K562 (cell line): Measurements from ENCODE around the gene DUSP10. TPM values are rescaled to one million over a fixed set of nuclear protein-coding genes. Genes with fewer than 3 reads are reported as not detected.

Experiments
- ATAC-seq: fragments of 200-7000 bp; cut with Tn5 transposase; 3 replicates; pipeline ENCODE4 v1.9.1; 2020; ENCODE audit warnings: moderate library complexity
- BruUV-seq: library from RNA; stranded (reverse); fragments of 400-500 nt; replicated peaks from 2 replicates; lab custom pipeline; 2021; lab: Mats Ljungman, UMichigan
- CTCF ChIA-PET: fragments of 300-600 bp; formaldehyde crosslinking; extraction: SDS; loops from one replicate; lab custom pipeline; 2021; ENCODE audit warnings: low intra/inter-chr PET ratio; lab: Yijun Ruan, JAX
- POLR2A ChIA-PET: fragments of 300-600, 350-650 bp; sonication (Branson Sonifier 250); formaldehyde crosslinking; extraction: SDS; loops from one replicate; lab custom pipeline; 2021; ENCODE audit warnings: antibody characterized with exemption, inconsistent platforms; lab: Yijun Ruan, JAX
- DNase-seq, 4 experiments: peaks; one replicate each; pipeline versions ENCODE4 v3.0.0 to v3.0.0-alpha.2; 2011 to 2018; ENCODE audit warnings: low spot score in 3 of 4, mixed read lengths in 3 of 4; ENCODE audit errors: extremely low read depth in 1 of 4
- FAIRE-seq: peaks from 2 replicates; lab custom pipeline; 2011; peaks lifted over from hg19 to GRCh38; lab: Jason Lieb, UNC
- H2AFZ ChIP-seq: 2 replicates; pipeline ENCODE4 v1.6.0; 2011; ENCODE audit warnings: low read depth, low read length, control low read depth, inconsistent platforms
- H3K27ac ChIP-seq: fragments of 200-600 bp; 3 replicates; pipeline ENCODE4 v1.8.0; 2011; ENCODE audit warnings: low read depth, mild to moderate bottlenecking, control low read depth, inconsistent platforms, low read length, moderate library complexity, mixed read lengths; ENCODE audit errors: extremely low read depth
- H3K27me3 ChIP-seq, 2 experiments: fragments of 300-600 bp in 1 of 2; 2 replicates in 1 of 2; 3 replicates in 1 of 2; pipeline versions ENCODE4 v1.6.0 to v1.8.0; 2011; ENCODE audit warnings: inconsistent platforms in 2 of 2, low read length in 2 of 2, mild to moderate bottlenecking in 1 of 2, mixed read lengths in 1 of 2, moderate library complexity in 1 of 2; ENCODE audit not compliant: control insufficient read depth in 2 of 2, insufficient read depth in 2 of 2
- H3K36me3 ChIP-seq: fragments of 300-600 bp; 3 replicates; pipeline ENCODE4 v1.8.0; 2011; ENCODE audit warnings: mild to moderate bottlenecking, low read length, inconsistent platforms; ENCODE audit not compliant: control insufficient read depth, insufficient read depth
- H3K4me1 ChIP-seq, 2 experiments: fragments of 200-600 bp in 1 of 2; replicated peaks in 1 of 2; 2 replicates in 1 of 2; 3 replicates in 1 of 2; pipeline versions ENCODE4 v1.5.1 to v1.8.0; 2011; ENCODE audit warnings: inconsistent platforms in 2 of 2, low read length in 2 of 2, mild to moderate bottlenecking in 1 of 2, mixed read lengths in 1 of 2, moderate library complexity in 1 of 2; ENCODE audit not compliant: control insufficient read depth in 2 of 2, insufficient read depth in 2 of 2
- H3K4me2 ChIP-seq: 2 replicates; pipeline ENCODE4 v1.6.1; 2011; ENCODE audit warnings: low read length, control low read depth, inconsistent platforms, mixed read lengths; ENCODE audit not compliant: insufficient read depth
- H3K4me3 ChIP-seq: fragments of 200-600 bp; sonication (generic), shearing (Covaris generic); 2 replicates; pipeline ENCODE4 v1.5.1; 2016; ENCODE audit warnings: control low read depth, inconsistent platforms
- H3K79me2 ChIP-seq: fragments of 200-600 bp; 3 replicates; pipeline ENCODE4 v1.8.0; 2011; ENCODE audit warnings: low read length, inconsistent platforms; ENCODE audit not compliant: control insufficient read depth, insufficient read depth
- H3K9ac ChIP-seq, 2 experiments: 2 replicates each; pipeline versions ENCODE4 v1.6.0 to v1.6.1; 2011; ENCODE audit warnings: low read depth in 2 of 2, low read length in 2 of 2, control low read depth in 1 of 2, inconsistent platforms in 1 of 2, mild to moderate bottlenecking in 1 of 2, mixed read lengths in 1 of 2; ENCODE audit not compliant: insufficient read depth in 1 of 2
- H3K9me1 ChIP-seq: one replicate; pipeline ENCODE4 v1.6.0; 2011; ENCODE audit warnings: inconsistent platforms, mild to moderate bottlenecking, low read length, moderate library complexity; ENCODE audit not compliant: control insufficient read depth, insufficient read depth
- H3K9me3 ChIP-seq: replicated peaks from 2 replicates; pipeline ENCODE4 v1.5.1; 2011; ENCODE audit warnings: low read depth, low read length, inconsistent platforms; ENCODE audit not compliant: control insufficient read depth, insufficient read depth
- H4K20me1 ChIP-seq: replicated peaks from 2 replicates; pipeline ENCODE4 v1.6.1; 2011; ENCODE audit warnings: low read length, inconsistent platforms, mixed read lengths; ENCODE audit not compliant: control insufficient read depth, insufficient read depth
- ATF2 ChIP-seq: sonication (generic); formaldehyde crosslinking; IDR thresholded peaks from 2 replicates; pipeline ENCODE4 v1.8.1; 2022; ENCODE audit warnings: missing genetic modification reagents
- FOSL1 ChIP-seq: fragments of 200-800 bp; sonication (Bioruptor generic); conservative IDR thresholded peaks from 2 replicates; pipeline ENCODE4 v1.6.1; 2016; ENCODE audit warnings: missing genetic modification characterization, missing compliant biosample characterization
- KDM1A ChIP-seq, 2 experiments: fragments of 450-650 bp; IDR thresholded peaks; 2 replicates each; pipeline ENCODE4 v1.6.1; 2016; ENCODE audit warnings: mild to moderate bottlenecking in 2 of 2
- SIN3A ChIP-seq, 2 experiments: fragments of 150-350 bp in 1 of 2; IDR thresholded peaks; 2 replicates each; pipeline ENCODE4 v1.6.1; 2011 to 2016; ENCODE audit warnings: borderline replicate concordance in 2 of 2, low read depth in 2 of 2, low read length in 2 of 2, mild to moderate bottlenecking in 2 of 2, moderate library complexity in 2 of 2; ENCODE audit not compliant: control insufficient read depth in 1 of 2
- ZFPM2 ChIP-seq: fragments of 250-450 bp; sonication (Bioruptor Pico); IDR thresholded peaks from 2 replicates; pipeline ENCODE4 v1.5.1; 2022; ENCODE audit warnings: mild to moderate bottlenecking
- ZNF436 ChIP-seq: fragments of 250-450, 450-650 bp; sonication (Bioruptor Pico); formaldehyde crosslinking; IDR thresholded peaks from 2 replicates; pipeline ENCODE4 v1.7.0; 2020; ENCODE audit warnings: mild to moderate bottlenecking
- ZNF518B ChIP-seq: fragments of 250-450 bp; sonication (Bioruptor Pico); IDR thresholded peaks from 2 replicates; pipeline ENCODE4 v1.5.0; 2021; ENCODE audit warnings: mild to moderate bottlenecking, moderate library complexity
- WGBS: fragments of 100-300 bp; shearing (Covaris generic); methylation state at CpG from one replicate; pipeline ENCODE4 v1.1.6; 2016; ENCODE audit warnings: low coverage, mixed read lengths; ENCODE audit not compliant: insufficient coverage; ENCODE audit errors: missing lambda C conversion rate; 5-methylcytosine and 5-hydroxymethylcytosine counted together
- in situ Hi-C: fragments of 300-500 bp; cut with MboI; formaldehyde crosslinking; loops from 4 replicates; pipeline ENCODE4 v1.15.0; 2018; ENCODE audit warnings: inconsistent platforms, mixed read lengths
- intact Hi-C: fragments of 100-400 bp; cut with micrococcal nuclease; formaldehyde crosslinking; loops from 2 replicates; pipeline ENCODE4 v1.14.2; 2022
- polyA plus RNA-seq, 8 experiments: library from polyadenylated mRNA; depleted of rRNA in 4 of 8; stranded (reverse) in 5 of 8; unstranded in 3 of 8; fragments of >200 nt; fragmentation: Nextera tagmentation in 2 of 8; fragmentation: Illumina TruSeq in 1 of 8; extraction: Ambion mirVana in 2 of 8; extraction: Trizol in 1 of 8; gene quantifications; 2 replicates each; pipeline versions ENCODE4 v1.2.1 to v1.2.3, GENCODE V29; 2011 to 2014; ENCODE audit warnings: inconsistent platforms in 1 of 8, missing spikeins in 1 of 8
- total RNA-seq, 7 experiments: library from RNA; depleted of rRNA in 6 of 7; stranded (reverse); fragments of >200 nt in 6 of 7; fragmentation: Illumina TruSeq in 2 of 7; extraction: Trizol in 2 of 7; gene quantifications; 2 replicates each; pipeline versions ENCODE4 v1.2.1 to v1.2.3, GENCODE V29; 2011 to 2021; ENCODE audit warnings: low replicate concordance in 1 of 7
- TF ChIP-seq, protein P1 (sequence below): fragments of 250-450 bp; sonication (Bioruptor Pico); IDR thresholded peaks from 2 replicates; pipeline ENCODE4 v1.4.0; 2020; ENCODE audit warnings: mild to moderate bottlenecking
- TF ChIP-seq, protein P2 (sequence below): fragments of 450-650 bp; IDR thresholded peaks from 2 replicates; pipeline ENCODE4 v1.6.1; 2018; ENCODE audit not compliant: partially characterized antibody

DUSP10 gene
- total and polyA plus RNA-seq, 9 of the 15 experiments (the other 6 are each of a cell fraction or from before 2014, with no cell fraction given): 1.7 to 8.3 (median 6.1) TPM

DNA sequence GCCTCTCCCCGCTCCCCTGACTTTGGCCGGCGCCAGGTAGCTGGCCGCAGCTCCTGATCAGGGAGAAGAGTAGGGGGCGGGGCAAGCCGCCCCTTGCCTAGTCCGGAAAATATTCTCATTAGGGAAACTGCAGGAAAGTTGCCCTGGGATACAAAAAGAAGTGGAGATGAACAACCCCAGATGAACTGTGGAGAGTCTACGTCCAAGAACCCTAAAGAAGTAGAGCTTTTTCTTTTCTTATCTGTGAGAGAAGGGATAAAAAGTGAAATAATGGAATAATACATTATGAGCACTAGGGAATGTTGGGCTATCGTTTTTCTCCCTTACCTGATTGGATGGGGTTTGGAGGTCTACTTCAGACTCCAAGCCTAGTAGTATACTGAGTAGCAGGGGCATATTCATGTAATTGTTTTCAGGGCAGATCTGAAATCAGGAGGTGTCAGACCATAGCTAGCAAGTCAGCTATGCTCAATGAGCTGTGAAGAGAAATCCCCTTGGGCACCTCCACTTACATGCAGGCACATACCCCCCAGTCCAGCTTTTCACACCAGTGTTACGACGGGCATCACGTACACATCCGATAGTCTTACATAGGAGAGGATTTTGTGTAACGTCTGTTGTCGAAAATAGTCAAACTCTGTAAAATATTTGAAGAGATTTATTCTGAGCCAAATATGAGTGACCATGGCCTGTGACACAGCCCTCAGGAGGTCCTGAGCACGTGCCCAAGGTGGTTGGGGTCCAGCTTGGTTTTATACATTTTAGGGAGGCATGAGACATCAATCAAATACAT, 1.7 kb upstream of the DUSP10 start:
- ChIA-PET CTCF (no interaction called here), POLR2A (interaction anchor here (0.7 to 2.9 kb wide), 7 partner anchors 11 to 75 kb away, joined by 3 to 15 read pairs (median 3); no protein-coding TSS in a partner anchor)
- peak overlapping the region; percentile 74 for H3K4me3 ChIP-seq
- ATAC-seq: no peak
- no peaks in the 10 kb centered on the region for H3K9me3 ChIP-seq
- H3K36me3 ChIP-seq: peaks cover 4% of the 10 kb centered on the region; the same call in 2 of the 3 replicates
- in situ Hi-C loops: no loop called here
- 35% methylated on average over 16 of the region's 16 CpGs for WGBS
- peak overlapping the region; percentile 75 for H2AFZ ChIP-seq
- H3K4me1 ChIP-seq: peaks cover 17 to 19% of the 10 kb centered on the region in 2 experiments
- no peaks in the 10 kb centered on the region for H3K27me3 ChIP-seq
- intact Hi-C loops: loop anchor here (2.0 to 10.0 kb wide), 7 partner anchors 21 to 261 kb away; no protein-coding TSS in a partner anchor
- H3K27ac ChIP-seq: peak overlapping the region; percentile 79
- DNase-seq: no peak
- H3K9ac ChIP-seq: peak overlapping the region; percentile 83 to 91
- peaks cover 30% of the 10 kb centered on the region for H3K79me2 ChIP-seq
- no peak for FAIRE-seq
- H4K20me1 ChIP-seq: 0 out of 2 replicates have a peak, but pooled peaks cover 3% of the 10 kb centered on the region
- H3K4me2 ChIP-seq: peak overlapping the region; percentile 65
- H3K9me1 ChIP-seq: no peaks in the 10 kb centered on the region
- TSS peak; percentile 65 for BruUV-seq
- TF ChIP-seq SIN3A (IDR thresholded peaks at IDR 0.05; ENCODE audit: borderline replicate concordance in 2 of 2, control insufficient read depth in 1 of 2, low read depth in 2 of 2, low read length in 2 of 2) (0 out of 4 replicates have a peak, but pooled peaks of 1 of the 2 experiments have one; percentile 39), FOSL1 (0 out of 2 replicates have a peak, but pooled peaks have one; percentile 5), ATF2 (CRISPR knock-in tag) (no peak), KDM1A (IDR thresholded peaks at IDR 0.05) (no peak), ZNF518B (CRISPR knock-in tag) (no peak), ZFPM2 (CRISPR knock-in tag) (no peak), ZNF436 (CRISPR knock-in tag) (no peak)
- TF ChIP-seq, protein P1, sequence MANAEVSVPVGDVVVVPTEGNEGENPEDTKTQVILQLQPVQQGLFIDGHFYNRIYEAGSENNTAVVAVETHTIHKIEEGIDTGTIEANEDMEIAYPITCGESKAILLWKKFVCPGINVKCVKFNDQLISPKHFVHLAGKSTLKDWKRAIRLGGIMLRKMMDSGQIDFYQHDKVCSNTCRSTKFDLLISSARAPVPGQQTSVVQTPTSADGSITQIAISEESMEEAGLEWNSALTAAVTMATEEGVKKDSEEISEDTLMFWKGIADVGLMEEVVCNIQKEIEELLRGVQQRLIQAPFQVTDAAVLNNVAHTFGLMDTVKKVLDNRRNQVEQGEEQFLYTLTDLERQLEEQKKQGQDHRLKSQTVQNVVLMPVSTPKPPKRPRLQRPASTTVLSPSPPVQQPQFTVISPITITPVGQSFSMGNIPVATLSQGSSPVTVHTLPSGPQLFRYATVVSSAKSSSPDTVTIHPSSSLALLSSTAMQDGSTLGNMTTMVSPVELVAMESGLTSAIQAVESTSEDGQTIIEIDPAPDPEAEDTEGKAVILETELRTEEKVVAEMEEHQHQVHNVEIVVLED: no peak
- TF ChIP-seq, protein P2, sequence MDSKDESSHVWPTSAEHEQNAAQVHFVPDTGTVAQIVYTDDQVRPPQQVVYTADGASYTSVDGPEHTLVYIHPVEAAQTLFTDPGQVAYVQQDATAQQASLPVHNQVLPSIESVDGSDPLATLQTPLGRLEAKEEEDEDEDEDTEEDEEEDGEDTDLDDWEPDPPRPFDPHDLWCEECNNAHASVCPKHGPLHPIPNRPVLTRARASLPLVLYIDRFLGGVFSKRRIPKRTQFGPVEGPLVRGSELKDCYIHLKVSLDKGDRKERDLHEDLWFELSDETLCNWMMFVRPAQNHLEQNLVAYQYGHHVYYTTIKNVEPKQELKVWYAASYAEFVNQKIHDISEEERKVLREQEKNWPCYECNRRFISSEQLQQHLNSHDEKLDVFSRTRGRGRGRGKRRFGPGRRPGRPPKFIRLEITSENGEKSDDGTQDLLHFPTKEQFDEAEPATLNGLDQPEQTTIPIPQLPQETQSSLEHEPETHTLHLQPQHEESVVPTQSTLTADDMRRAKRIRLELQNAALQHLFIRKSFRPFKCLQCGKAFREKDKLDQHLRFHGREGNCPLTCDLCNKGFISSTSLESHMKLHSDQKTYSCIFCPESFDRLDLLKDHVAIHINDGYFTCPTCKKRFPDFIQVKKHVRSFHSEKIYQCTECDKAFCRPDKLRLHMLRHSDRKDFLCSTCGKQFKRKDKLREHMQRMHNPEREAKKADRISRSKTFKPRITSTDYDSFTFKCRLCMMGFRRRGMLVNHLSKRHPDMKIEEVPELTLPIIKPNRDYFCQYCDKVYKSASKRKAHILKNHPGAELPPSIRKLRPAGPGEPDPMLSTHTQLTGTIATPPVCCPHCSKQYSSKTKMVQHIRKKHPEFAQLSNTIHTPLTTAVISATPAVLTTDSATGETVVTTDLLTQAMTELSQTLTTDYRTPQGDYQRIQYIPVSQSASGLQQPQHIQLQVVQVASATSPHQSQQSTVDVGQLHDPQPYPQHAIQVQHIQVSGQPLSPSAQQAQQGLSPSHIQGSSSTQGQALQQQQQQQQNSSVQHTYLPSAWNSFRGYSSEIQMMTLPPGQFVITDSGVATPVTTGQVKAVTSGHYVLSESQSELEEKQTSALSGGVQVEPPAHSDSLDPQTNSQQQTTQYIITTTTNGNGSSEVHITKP: peak; percentile 20
